ENCODE measurements around the gene SHF.

DNA sequence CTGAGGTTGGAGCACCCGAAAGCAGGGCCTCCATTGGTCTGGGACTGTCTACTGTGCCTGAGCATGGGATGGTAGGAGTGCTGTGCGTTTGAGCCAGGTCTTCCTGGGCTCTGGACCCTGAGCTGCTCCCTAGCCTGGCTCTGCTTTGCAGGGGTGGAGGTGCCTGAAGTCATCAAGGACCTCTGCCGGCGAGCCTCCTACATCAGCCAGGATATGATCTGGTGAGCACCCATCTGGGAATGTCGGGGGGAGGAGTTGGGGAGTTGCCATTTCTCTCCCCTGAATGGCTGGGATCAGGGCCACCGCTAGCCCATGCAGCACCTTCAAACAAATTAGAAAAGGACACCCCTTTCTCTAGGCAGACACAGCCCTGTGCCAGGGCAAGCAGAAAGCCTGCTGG lies 37.3 kb downstream of the SHF start:
- TF ChIP-seq POLR2A (IDR thresholded peaks at IDR 0.05) (no peak), EP300 (IDR thresholded peaks at IDR 0.05) (no peak)
- TF ChIP-seq, protein P1, sequence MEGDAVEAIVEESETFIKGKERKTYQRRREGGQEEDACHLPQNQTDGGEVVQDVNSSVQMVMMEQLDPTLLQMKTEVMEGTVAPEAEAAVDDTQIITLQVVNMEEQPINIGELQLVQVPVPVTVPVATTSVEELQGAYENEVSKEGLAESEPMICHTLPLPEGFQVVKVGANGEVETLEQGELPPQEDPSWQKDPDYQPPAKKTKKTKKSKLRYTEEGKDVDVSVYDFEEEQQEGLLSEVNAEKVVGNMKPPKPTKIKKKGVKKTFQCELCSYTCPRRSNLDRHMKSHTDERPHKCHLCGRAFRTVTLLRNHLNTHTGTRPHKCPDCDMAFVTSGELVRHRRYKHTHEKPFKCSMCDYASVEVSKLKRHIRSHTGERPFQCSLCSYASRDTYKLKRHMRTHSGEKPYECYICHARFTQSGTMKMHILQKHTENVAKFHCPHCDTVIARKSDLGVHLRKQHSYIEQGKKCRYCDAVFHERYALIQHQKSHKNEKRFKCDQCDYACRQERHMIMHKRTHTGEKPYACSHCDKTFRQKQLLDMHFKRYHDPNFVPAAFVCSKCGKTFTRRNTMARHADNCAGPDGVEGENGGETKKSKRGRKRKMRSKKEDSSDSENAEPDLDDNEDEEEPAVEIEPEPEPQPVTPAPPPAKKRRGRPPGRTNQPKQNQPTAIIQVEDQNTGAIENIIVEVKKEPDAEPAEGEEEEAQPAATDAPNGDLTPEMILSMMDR (IDR thresholded peaks at IDR 0.05): no peak
